WI38 (cell line): ENCODE measurements around the gene PIAS1.

Experiments
- H3K4me3 ChIP-seq: 2 replicates; pipeline ENCODE4 v1.5.1; 2011; ENCODE audit warnings: low read depth, mild to moderate bottlenecking, control low read depth, low read length
- CTCF ChIP-seq: IDR thresholded peaks from 2 replicates; pipeline ENCODE4 v1.5.1; 2012; ENCODE audit warnings: low read depth, mild to moderate bottlenecking, control low read depth, low read length

Gene PIAS1

DNA sequence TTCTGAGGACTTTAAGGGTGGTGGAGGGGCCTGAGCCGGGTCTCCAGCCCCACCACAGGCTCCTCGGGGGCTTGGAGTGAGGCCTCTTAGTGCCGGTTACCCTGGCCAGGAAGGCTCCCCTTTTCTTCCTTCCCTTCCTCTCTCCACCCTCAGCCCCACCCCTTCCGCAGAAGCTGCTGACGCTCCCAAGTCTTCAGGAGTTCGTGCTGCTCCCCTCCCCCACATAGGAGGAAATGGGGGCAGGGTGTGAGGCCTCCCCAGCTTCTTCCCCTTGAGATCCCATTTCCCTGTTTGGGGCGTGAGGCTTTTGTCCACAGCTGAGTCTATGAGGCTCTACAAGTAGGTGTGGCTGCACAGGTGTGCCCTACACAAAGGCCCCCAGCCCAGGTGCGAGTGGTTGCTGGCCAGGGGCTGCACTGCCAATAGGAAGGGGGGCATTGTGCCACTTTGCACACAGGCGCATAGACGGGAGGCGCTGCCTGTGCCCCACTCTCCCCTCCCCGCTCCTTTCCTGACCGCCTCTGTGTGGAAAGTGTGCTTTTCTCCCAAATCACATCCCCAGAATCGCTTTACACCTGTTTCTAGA lies 151.9 kb downstream of the PIAS1 start:
- TF ChIP-seq CTCF = no peak
- H3K4me3 ChIP-seq = no peak overlapping the region

- no peak overlapping the region for H3K4me3 ChIP-seq
- TF ChIP-seq CTCF = no peak
Observed at GRCh38 chr15:68206711-68207151, 152.6 kb downstream of the PIAS1 start.

DNA sequence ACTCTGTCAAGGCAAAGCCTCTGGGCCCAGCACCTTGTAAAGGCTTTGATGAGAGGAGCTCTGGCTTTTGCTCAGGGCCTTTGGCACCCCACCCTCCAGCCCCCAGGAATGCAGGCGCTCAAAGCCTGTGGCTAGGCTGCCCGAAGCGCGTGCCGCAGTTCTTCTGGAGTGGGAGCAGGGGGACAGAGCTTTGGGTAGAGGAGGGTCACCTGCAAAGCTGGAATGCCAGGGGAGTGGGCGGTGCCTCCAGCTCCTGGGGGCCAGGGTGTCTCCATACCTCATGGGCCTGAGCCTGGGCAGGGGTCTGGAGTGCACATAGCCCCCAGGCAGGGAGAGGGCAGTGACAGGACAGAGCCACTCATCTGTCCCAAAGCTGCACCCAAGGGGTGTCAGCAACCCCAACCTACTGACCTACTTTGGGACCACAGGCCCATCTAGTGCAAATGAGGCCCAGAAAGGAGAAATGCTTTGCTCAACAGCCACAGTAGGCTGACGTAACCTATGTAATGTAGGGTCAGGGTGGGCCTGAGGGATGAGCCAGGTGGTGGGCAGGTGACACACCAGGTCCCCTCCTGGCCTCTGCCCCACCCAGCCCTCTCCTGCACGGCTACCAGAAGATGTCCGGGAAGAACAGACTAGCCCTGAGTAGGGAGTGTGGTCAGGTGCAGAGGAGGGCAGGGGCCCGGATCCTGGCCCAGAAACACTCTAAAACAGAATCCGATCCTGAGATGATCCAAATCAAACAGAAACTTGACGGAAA lies 153.2 kb downstream of the PIAS1 start:
- TF ChIP-seq CTCF = no peak
- no peak overlapping the region for H3K4me3 ChIP-seq

- no peak for TF ChIP-seq CTCF
- H3K4me3 ChIP-seq = no peak overlapping the region
Observed at GRCh38 chr15:68208136-68208535, 154.0 kb downstream of the PIAS1 start.

DNA sequence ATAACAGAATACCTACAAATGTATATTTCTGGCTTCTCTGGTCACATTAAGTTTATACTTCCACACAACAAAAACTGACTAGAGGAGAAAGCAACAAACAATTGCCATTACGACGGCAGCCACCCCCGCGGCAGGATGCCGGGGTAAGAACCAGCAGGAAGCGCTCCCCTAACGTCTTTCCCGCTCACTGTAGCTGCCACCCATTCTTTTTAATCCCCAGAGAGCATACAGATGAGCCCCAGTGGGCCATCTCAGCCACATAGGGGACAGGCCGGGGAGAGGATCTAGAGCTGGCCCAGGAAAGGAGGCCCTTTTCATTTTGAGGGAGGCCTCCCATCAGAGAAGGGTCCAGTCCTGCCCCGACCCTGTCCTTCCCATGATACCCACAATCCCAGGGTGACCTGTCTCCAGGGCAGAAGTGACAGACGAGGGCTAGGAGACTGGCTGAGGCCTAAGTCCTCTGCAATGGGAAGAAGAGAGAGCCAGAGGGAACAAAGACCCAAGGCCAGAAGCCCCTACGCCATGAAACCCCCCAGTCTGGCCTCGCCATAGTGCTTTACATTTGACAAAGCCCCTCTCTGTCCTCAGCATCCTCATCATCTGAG lies 154.6 kb downstream of the PIAS1 start:
- TF ChIP-seq CTCF = no peak
- no peak overlapping the region for H3K4me3 ChIP-seq

GRCh38 chr15:68209272-68209671 lies 155.2 kb downstream of the PIAS1 start:
- no peak overlapping the region for H3K4me3 ChIP-seq
- TF ChIP-seq CTCF = no peak
